ENCODE results near the gene GNG8.

GRCh38 chr19:46620267-46620666 is 15.7 kb downstream of the GNG8 start:
- TF ChIP-seq CTCF (IDR thresholded peaks at IDR 0.05; ENCODE audit: poor library complexity, severe bottlenecking): no peak
- no peak for TF ChIP-seq TAF1 (IDR thresholded peaks at IDR 0.05; ENCODE audit: low read depth)
- TF ChIP-seq RAD21 (conservative IDR thresholded peaks at IDR 0.05): no peak
- no peak for TF ChIP-seq POLR2AphosphoS5 (IDR thresholded peaks at IDR 0.05)
- TF ChIP-seq EP300 (conservative IDR thresholded peaks at IDR 0.05; ENCODE audit: poor library complexity, severe bottlenecking): no peak
